GM12875 (cell line): ENCODE results near the gene TMEM252.

Experiments used
- H3K4me3 ChIP-seq: one replicate; pipeline ENCODE4 v1.5.1; 2011; ENCODE audit warnings: low read depth, low read length, control low read depth
- TF ChIP-seq, protein P1 (sequence below): IDR thresholded peaks from 2 replicates; pipeline ENCODE4 v1.5.1; 2011; ENCODE audit warnings: low read depth, mild to moderate bottlenecking, control low read depth, inconsistent platforms, low read length, moderate library complexity, borderline replicate concordance; ENCODE audit not compliant: insufficient read depth

TMEM252 gene

DNA sequence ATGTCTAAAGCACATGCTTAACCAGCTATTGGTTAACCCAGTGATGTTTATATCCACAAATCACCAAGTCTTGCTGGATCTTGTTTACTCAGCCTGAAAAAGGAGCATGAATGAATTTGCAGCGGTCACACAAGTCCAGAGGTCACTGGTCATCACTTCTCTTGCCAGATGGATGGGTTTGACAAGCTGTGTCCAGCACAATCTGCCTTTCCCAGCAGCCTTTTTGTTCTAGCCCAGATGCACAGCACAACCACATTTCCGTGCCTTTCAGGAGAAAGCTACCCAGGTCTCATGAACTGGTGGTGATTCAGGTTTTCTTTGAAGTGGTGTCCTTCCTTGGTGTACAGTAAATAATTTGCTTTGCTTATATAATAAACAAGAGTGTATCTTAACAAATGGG, 32.1 kb downstream of the TMEM252 start:
- TF ChIP-seq, protein P1, sequence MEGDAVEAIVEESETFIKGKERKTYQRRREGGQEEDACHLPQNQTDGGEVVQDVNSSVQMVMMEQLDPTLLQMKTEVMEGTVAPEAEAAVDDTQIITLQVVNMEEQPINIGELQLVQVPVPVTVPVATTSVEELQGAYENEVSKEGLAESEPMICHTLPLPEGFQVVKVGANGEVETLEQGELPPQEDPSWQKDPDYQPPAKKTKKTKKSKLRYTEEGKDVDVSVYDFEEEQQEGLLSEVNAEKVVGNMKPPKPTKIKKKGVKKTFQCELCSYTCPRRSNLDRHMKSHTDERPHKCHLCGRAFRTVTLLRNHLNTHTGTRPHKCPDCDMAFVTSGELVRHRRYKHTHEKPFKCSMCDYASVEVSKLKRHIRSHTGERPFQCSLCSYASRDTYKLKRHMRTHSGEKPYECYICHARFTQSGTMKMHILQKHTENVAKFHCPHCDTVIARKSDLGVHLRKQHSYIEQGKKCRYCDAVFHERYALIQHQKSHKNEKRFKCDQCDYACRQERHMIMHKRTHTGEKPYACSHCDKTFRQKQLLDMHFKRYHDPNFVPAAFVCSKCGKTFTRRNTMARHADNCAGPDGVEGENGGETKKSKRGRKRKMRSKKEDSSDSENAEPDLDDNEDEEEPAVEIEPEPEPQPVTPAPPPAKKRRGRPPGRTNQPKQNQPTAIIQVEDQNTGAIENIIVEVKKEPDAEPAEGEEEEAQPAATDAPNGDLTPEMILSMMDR: no peak
- no peak overlapping the region for H3K4me3 ChIP-seq

DNA sequence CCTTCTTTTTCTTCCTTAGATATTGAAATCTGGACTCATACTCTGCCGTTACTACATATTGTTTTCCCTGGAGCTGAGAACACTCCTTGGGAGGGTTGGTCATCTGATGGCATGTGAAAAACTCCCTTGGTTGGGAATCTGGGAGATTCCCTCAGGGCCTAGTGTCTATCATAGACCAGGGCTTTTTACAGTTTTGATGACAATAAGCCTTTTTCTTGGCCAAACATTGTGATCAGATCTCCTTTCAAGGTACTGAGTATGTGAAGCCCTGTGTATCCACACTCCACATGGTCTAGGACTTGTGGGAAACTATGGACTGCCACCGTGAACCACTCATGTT, 32.9 kb downstream of the TMEM252 start:
- no peak overlapping the region for H3K4me3 ChIP-seq
- TF ChIP-seq, protein P1: no peak

DNA sequence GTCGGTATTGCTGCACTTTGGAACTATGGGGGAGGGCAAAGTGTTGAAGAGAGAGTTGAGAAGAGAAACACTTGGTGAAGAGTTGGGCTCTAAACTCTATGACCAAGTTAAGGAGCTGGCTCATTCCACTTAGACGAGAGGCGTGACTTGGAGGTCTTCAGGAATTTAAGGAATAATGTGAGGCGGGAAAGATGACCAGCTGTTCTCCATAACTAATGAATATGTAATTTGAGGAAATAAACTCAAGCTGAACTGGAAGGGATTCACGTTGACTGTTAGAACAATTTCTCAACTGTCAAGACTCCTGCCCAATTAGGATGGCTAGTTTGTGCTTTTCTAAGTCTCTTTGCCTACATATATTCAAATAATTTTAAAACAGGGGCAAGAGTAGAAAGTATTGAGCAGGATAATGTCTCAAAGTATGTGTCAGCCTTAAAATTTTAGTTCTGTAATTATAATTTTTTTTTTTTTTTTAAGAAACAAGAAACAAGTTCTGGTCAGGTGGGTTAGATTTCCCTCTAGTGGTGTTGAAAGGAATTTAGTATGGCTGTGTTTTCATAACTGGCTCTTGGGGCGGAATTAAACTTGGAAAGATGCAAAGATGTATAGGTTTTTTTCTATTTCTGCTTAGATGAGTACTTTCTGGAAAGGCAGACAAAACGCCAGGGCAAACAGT, 33.4 kb downstream of the TMEM252 start:
- TF ChIP-seq, protein P1: peak; percentile 36; the same call in 1 of the 2 replicates
- H3K4me3 ChIP-seq: no peak overlapping the region

- no peak overlapping the region for H3K4me3 ChIP-seq
- TF ChIP-seq, protein P1: no peak
These were observed 34.1 kb downstream of the TMEM252 start for GRCh38 chr9:68506551-68506950.

GRCh38 chr9:68505681-68506409, 34.8 kb downstream of the TMEM252 start:
- H3K4me3 ChIP-seq: no peak overlapping the region
- TF ChIP-seq, protein P1: no peak

GRCh38 chr9:68502279-68502678, 38.4 kb downstream of the TMEM252 start:
- H3K4me3 ChIP-seq: no peak overlapping the region
- TF ChIP-seq, protein P1: no peak
